Hypothalamus (tissue), 51 donors: ENCODE results near the gene IQSEC1.

Experiments used
- DNase-seq, 51 donors: peaks; one replicate each; lab custom pipeline; 2025; lab: John Stamatoyannopoulos, UW

IQSEC1 gene

GRCh38 chr3:13071695-13072094 lies 1.5 kb downstream of the IQSEC1 start:
- no peak for DNase-seq

- no peak for DNase-seq
Measured at GRCh38 chr3:13070391-13071070, 2.7 kb downstream of the IQSEC1 start.

- no peak for DNase-seq
Measured at GRCh38 chr3:13069495-13069894, 3.7 kb downstream of the IQSEC1 start.

GRCh38 chr3:13068269-13069010 lies 4.8 kb downstream of the IQSEC1 start:
- DNase-seq: no peak

GRCh38 chr3:13067778-13068177 lies 5.5 kb downstream of the IQSEC1 start:
- no peak for DNase-seq

GRCh38 chr3:13066834-13067233 lies 6.4 kb downstream of the IQSEC1 start:
- DNase-seq: no peak

- peak in 1 of 51 donors; percentile 30 for DNase-seq
Measured at GRCh38 chr3:13066236-13066635, 7.0 kb downstream of the IQSEC1 start.

- DNase-seq: peak in 4 of 51 donors; percentile 12 to 34 (median 16)
Measured at GRCh38 chr3:13065727-13066126, 7.5 kb downstream of the IQSEC1 start.

- DNase-seq: no peak
Measured at GRCh38 chr3:13064964-13065363, 8.3 kb downstream of the IQSEC1 start.

GRCh38 chr3:13064159-13064868 lies 8.9 kb downstream of the IQSEC1 start:
- no peak for DNase-seq

GRCh38 chr3:13063225-13063624 lies 10.0 kb downstream of the IQSEC1 start:
- DNase-seq: no peak

GRCh38 chr3:13062647-13063046 lies 10.6 kb downstream of the IQSEC1 start:
- no peak for DNase-seq

GRCh38 chr3:13060341-13060910 lies 12.8 kb downstream of the IQSEC1 start:
- DNase-seq: no peak

- no peak for DNase-seq
Measured at GRCh38 chr3:13058346-13059120, 14.7 kb downstream of the IQSEC1 start.

GRCh38 chr3:13057282-13058040 lies 15.8 kb downstream of the IQSEC1 start:
- DNase-seq: peak in 13 of 51 donors; percentile 9 to 63 (median 48)

GRCh38 chr3:13055634-13056033 lies 17.6 kb downstream of the IQSEC1 start:
- no peak for DNase-seq

GRCh38 chr3:13054341-13055285 lies 18.6 kb downstream of the IQSEC1 start:
- peak in 22 of 51 donors; percentile 21 to 69 (median 46) for DNase-seq

- DNase-seq: peak in 23 of 51 donors; percentile 16 to 71 (median 38)
Measured at GRCh38 chr3:13053893-13054292, 19.3 kb downstream of the IQSEC1 start.
